ENCODE results near the gene MSANTD1.

GRCh38 chr4:3283916-3284315 is 35.0 kb downstream of the MSANTD1 start:
- TF ChIP-seq CTCF (IDR thresholded peaks at IDR 0.05; ENCODE audit: low read depth, low read length, poor library complexity, severe bottlenecking) (no peak), EZH2phosphoT487 (IDR thresholded peaks at IDR 0.05; ENCODE audit: borderline replicate concordance, low read length) (no peak)
